Esophagus squamous epithelium (tissue), 5 donors: ENCODE measurements around the gene TEX35. TPM values are rescaled to one million over a fixed set of nuclear protein-coding genes. Genes with fewer than 3 reads are reported as not detected.

ENCODE experiments used
- DNase-seq: peaks from one replicate; lab custom pipeline; 2025; lab: John Stamatoyannopoulos, UW
- H3K27ac ChIP-seq, 4 donors: fragments of 200-600 bp; sonication (generic); one replicate each; pipeline ENCODE4 v1.5.1; 2016 to 2019; ENCODE audit warnings: mild to moderate bottlenecking in 1 of 4
- H3K27me3 ChIP-seq, 4 donors: fragments of 200-600 bp; sonication (generic); 1 replicate in 3 of 4; 2 replicates in 1 of 4; pipeline versions ENCODE4 v1.5.1 to v1.6.0; 2017 to 2021; ENCODE audit warnings: antibody characterized with exemption in 1 of 4
- H3K36me3 ChIP-seq, 3 donors: fragments of 200-600 bp; sonication (generic); one replicate each; pipeline ENCODE4 v1.5.1; 2016 to 2019
- H3K4me1 ChIP-seq, 3 donors: fragments of 200-600 bp; sonication (generic); one replicate each; pipeline ENCODE4 v1.5.1; 2017 to 2019
- H3K4me3 ChIP-seq, 4 donors: fragments of 200-600 bp; sonication (generic); 1 replicate in 3 of 4; 2 replicates in 1 of 4; pipeline ENCODE4 v1.5.1; 2016 to 2019; ENCODE audit warnings: mild to moderate bottlenecking in 2 of 4, moderate library complexity in 1 of 4
- H3K9me3 ChIP-seq, 3 donors: fragments of 200-600 bp; sonication (generic); one replicate each; pipeline ENCODE4 v1.5.1; 2016 to 2019
- CTCF ChIP-seq, 6 experiments: fragments of 450-650 bp in 4 of 6; fragments of 200-600 bp in 2 of 6; sonication (generic) in 2 of 6; IDR thresholded peaks; one replicate each; pipeline ENCODE4 v1.5.1; 2016 to 2019; ENCODE audit warnings: antibody characterized with exemption in 6 of 6, mild to moderate bottlenecking in 4 of 6, moderate library complexity in 4 of 6
- POLR2A ChIP-seq, 4 donors: fragments of 450-650 bp; IDR thresholded peaks; one replicate each; pipeline ENCODE4 v1.6.1; 2017; ENCODE audit warnings: antibody characterized with exemption in 4 of 4, mild to moderate bottlenecking in 4 of 4, moderate library complexity in 3 of 4
- WGBS, 2 donors: methylation state at CpG; one replicate each; pipeline ENCODE4 v1.1.5; 2018; 5-methylcytosine and 5-hydroxymethylcytosine counted together
- intact Hi-C: fragments of 100-400 bp; cut with DNase I; formaldehyde crosslinking; loops from one replicate; pipeline ENCODE4 v1.15.0; 2022
- total RNA-seq, 4 donors: library from RNA; depleted of rRNA; stranded (reverse); fragments of >200 nt; gene quantifications; one replicate each; pipeline ENCODE4 v1.1.0, GENCODE V29; 2016
- donor health status: DM: yes; HTN: yes; CAD: no.

The TEX35 gene
- total RNA-seq, 4 donors from 2014 or later, result not detected

GRCh38 chr1:178485541-178485981, 27.3 kb upstream of the TEX35 start:
- H3K4me3 ChIP-seq, result no peak overlapping the region
- TF ChIP-seq CTCF (IDR thresholded peaks at IDR 0.05) (no peak), POLR2A (IDR thresholded peaks at IDR 0.05) (no peak)
- H3K36me3 ChIP-seq, result peaks cover 0 to 3% (median 0%) of the 10 kb centered on the region in 3 donors
- no peak overlapping the region for H3K27ac ChIP-seq
- peaks cover 0 to 13% (median 10%) of the 10 kb centered on the region in 3 donors for H3K4me1 ChIP-seq
- no peaks in the 10 kb centered on the region for H3K9me3 ChIP-seq
- intact Hi-C loops, result no loop called here
- 50 to 66% methylated on average over 3 of the region's 3 CpGs for WGBS, 2 donors
- peaks cover 0 to 12% (median 0%) of the 10 kb centered on the region in 4 donors for H3K27me3 ChIP-seq
- DNase-seq, result no peak

GRCh38 chr1:178486100-178487069, 26.5 kb upstream of the TEX35 start:
- H3K27ac ChIP-seq, result no peak overlapping the region
- intact Hi-C loops, result no loop called here
- H3K4me1 ChIP-seq, result peaks cover 0 to 13% (median 10%) of the 10 kb centered on the region in 3 donors
- no peak for TF ChIP-seq CTCF (IDR thresholded peaks at IDR 0.05)
- TF ChIP-seq POLR2A (IDR thresholded peaks at IDR 0.05), result no peak
- no peaks in the 10 kb centered on the region for H3K9me3 ChIP-seq
- peaks cover 0 to 12% (median 0%) of the 10 kb centered on the region in 4 donors for H3K27me3 ChIP-seq
- DNase-seq, result no peak
- 0 to 39% methylated on average over 2 to 18 of the region's 54 CpGs for WGBS, 2 donors
- H3K36me3 ChIP-seq, result no peaks in the 10 kb centered on the region
- peak overlapping the region in 3 of 4 donors; percentile 13 to 45 (median 36) for H3K4me3 ChIP-seq

- DNase-seq, result no peak
- 66 to 77% methylated on average over 7 of the region's 20 CpGs for WGBS, 2 donors
Observed at GRCh38 chr1:178487070-178487615, 25.8 kb upstream of the TEX35 start.

GRCh38 chr1:178488393-178488792, 24.5 kb upstream of the TEX35 start:
- intact Hi-C loops, result no loop called here
- 86 to 100% methylated on average over 1 of the region's 4 CpGs for WGBS, 2 donors
- Histone ChIP-seq H3K36me3 (no peaks in the 10 kb centered on the region), H3K27ac (no peak overlapping the region), H3K27me3 (peaks cover 0 to 12% (median 0%) of the 10 kb centered on the region in 4 donors), H3K9me3 (no peaks in the 10 kb centered on the region), H3K4me3 (no peak overlapping the region), H3K4me1 (peaks cover 0 to 13% (median 10%) of the 10 kb centered on the region in 3 donors)
- DNase-seq, result no peak
- TF ChIP-seq POLR2A (IDR thresholded peaks at IDR 0.05) (no peak), CTCF (IDR thresholded peaks at IDR 0.05) (no peak)

More at GRCh38 chr1:178487070-178487615, 25.8 kb upstream of the TEX35 start:
- H3K36me3 ChIP-seq, result no peaks in the 10 kb centered on the region
- H3K27me3 ChIP-seq, result peaks cover 0 to 12% (median 0%) of the 10 kb centered on the region in 4 donors
- peak overlapping the region in 3 of 4 donors; percentile 13 to 45 (median 36) for H3K4me3 ChIP-seq
- H3K4me1 ChIP-seq, result peaks cover 0 to 13% (median 10%) of the 10 kb centered on the region in 3 donors
- H3K9me3 ChIP-seq, result no peaks in the 10 kb centered on the region
- TF ChIP-seq CTCF (IDR thresholded peaks at IDR 0.05) (no peak), POLR2A (IDR thresholded peaks at IDR 0.05) (no peak)
- H3K27ac ChIP-seq, result no peak overlapping the region
- intact Hi-C loops, result no loop called here
